ENCODE measurements around the gene SEMA4B.

- TF ChIP-seq CTCF (IDR thresholded peaks at IDR 0.05) (no peak), POLR2A (IDR thresholded peaks at IDR 0.05) (no peak)
Observed at GRCh38 chr15:90154861-90155626, 46.1 kb upstream of the SEMA4B start.

Measured in transverse colon (tissue), 3 donors.